T follicular helper cell (primary cell): ENCODE data around the gene ATXN7L2.
"Not testable (repeated sequence)": the region's sequence is repeated elsewhere in the genome, so short reads cannot be mapped to it uniquely, and the experiment has no call there.

Experiments
- DNase-seq: peaks from one replicate; pipeline ENCODE4 v3.0.0-alpha.2; 2020; ENCODE audit warnings: low read depth
- total RNA-seq, 2 experiments: gene quantifications; one replicate each; lab custom pipeline; 2026; lab: John Stamatoyannopoulos, UW

Gene ATXN7L2, protein sequence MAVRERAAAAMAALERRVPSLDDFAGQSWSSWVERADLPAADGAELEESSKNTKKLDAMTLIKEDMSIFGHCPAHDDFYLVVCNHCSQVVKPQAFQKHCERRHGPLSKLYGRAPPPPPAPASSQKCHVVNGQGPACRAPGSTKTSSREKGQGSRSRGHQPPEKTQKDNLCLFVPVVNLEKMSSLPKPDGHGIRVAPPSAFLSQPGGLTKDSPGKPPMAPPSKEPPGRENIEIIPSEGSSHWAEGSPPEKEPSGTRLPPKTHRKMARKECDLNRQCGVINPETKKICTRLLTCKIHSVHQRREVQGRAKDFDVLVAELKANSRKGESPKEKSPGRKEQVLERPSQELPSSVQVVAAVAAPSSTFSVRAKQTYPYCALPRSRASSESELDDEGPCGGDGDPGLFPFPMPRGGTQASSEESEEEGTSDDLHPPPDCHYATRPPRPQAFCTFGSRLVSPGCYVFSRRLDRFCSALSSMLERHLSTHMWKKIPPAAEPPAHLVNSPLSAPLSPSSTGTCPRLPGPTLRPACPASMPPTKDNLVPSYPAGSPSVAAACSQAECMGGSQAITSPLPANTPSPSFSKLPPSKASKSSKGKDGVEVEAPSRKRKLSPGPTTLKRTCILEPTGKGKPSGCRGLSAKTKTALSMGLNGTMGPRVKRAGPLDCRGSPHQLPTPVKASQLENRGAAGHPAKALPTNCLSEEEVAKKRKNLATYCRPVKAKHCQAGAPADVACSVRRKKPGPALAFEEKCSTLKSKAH
- 21.1 to 26.1 reads per million in 2 experiments for total RNA-seq

DNA sequence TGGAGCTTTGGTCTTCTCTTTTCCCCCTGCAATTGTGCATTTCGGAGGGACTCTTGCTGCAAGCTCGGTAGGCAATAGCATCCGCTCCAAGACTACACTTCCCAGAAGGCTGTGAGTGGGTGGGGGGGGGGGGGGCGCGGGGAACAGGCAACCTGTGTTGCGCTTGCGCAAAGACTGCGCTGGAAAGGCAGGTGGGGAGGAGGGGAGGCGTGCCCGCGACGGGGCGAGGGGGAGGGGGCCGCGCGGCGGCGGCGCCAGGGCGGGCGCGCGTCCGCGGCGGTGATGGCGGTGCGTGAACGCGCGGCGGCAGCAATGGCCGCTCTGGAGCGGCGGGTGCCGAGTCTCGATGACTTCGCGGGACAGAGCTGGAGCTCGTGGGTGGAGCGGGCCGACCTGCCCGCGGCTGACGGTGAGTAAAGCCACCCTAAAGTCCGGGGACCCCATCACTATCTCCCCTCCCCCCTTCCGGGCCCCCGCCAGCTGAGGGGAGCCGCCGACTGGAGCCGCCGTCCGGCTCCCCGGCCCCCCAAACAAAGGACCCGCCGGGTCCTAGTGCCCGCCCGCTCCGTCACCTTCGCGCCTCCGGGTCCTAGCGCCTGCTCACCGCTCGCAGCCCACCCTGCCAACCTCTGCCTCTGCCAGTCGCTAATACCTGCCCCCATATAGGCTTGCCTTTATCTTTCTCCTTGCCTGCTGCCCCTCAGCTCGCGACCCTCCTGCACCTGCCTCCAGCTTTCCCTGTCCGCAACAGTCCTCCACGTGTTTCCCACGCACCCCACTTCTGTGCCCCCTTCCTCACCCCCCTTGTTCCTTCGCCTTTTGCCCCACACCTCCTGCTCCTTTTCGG, at the start of gene ATXN7L2:
Gene ATXN7L2, plus strand, starts transcription at position 234 of the 847 bp plus-strand sequence. Its CDS starts 49 bp downstream, at position 283.
- peak; percentile 90 for DNase-seq

DNA sequence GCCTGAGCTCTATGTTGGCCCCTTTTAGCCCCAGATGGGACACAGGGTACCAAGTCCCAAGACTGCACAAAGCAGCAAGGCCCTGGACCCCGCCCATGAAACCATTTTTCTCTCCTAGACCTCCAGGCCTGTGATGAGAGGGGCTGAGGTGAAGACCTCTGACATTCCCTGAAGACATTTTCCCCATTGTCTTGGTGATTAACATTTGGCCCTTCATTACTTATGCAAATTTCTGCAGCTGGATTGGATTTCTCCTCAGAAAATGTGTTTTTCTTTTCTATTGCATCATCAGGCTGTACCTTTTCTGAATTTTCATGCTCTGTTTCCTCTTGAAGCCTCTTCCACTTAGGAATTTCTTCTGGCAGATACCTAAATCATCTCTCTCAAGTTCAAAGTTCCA, 49.2 kb upstream of the ATXN7L2 start:
- no peak for DNase-seq

DNA sequence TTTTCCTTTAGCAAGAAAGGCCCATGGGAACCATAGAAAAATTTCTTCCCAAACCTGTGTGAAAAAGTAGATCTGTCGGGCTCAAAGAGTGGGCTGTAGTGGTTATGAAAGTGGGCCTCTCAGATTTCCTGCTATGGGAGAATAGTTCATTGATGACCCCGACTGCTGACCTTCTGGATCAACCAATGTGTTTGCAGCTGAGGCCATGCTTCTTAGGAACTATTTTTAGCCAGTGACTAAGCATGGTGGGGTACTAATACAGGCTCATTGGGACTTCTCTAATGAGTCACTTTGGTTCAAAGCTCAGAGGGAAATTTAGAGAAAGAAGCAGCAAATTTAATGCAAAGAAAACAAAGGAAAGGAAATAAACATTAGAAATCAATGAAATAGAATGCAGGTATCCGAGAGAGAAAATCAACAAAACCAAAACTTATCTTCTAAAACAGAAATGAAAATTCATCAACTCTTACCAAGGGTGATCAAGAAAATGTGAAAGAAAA, 44.9 kb upstream of the ATXN7L2 start:
- DNase-seq = no peak

DNA sequence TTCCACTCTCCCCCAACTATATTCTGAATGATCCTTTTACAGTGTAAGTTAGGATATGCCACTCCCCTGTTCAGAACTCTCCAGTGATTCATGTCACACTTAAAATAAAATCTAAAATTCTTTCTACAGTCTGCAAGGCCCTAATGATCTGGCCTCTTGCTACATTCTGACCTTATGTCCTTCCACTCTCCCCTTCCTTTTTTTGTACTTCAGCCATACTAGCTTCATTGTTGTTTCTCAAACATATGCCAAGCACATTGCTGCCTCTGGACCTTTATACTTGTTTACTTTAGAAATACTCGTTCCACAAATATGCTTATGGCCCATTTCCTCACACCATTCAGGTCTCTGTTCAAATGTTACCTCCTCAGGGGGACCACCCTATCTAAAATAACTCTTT, 42.6 kb upstream of the ATXN7L2 start:
- no peak for DNase-seq

DNA sequence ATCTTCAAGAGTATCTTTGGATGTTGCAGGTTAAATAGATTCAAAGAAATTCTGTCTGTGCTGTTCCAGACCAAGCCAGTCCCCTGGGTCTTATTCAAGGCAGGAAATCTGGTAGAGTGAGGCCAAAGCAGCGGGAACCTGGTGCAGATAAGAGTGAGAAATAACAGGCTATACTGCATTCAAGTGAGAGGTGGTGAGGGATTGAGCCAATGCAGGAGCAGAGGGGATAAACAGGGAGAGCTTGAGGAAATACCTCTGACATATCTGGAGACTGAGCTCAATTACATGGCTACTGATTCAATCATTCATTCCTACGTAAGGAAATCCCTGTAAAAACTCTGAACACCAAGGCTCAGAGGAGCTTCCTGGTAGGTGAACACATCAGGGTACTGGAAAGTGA, 40.2 kb upstream of the ATXN7L2 start:
- DNase-seq = no peak

DNA sequence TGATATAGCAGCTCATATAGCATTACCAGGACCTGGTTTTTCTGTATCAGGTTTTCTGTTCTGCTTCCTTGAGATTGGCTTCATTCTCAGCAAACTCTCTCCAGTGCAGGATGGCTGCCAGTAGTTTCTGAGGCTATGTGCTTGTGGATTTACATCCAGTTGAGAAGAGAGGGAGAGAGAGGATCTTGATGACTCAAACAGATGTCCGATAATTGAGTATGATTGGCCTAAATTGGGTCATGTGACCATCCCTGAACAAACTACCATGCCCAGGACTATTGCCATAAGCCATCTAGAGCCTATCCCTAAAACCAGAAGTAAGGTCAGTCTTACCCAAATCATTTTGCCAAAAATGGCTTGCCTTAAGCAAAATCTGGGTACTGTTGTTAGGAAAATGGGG, 39.4 kb upstream of the ATXN7L2 start:
- no peak for DNase-seq

DNA sequence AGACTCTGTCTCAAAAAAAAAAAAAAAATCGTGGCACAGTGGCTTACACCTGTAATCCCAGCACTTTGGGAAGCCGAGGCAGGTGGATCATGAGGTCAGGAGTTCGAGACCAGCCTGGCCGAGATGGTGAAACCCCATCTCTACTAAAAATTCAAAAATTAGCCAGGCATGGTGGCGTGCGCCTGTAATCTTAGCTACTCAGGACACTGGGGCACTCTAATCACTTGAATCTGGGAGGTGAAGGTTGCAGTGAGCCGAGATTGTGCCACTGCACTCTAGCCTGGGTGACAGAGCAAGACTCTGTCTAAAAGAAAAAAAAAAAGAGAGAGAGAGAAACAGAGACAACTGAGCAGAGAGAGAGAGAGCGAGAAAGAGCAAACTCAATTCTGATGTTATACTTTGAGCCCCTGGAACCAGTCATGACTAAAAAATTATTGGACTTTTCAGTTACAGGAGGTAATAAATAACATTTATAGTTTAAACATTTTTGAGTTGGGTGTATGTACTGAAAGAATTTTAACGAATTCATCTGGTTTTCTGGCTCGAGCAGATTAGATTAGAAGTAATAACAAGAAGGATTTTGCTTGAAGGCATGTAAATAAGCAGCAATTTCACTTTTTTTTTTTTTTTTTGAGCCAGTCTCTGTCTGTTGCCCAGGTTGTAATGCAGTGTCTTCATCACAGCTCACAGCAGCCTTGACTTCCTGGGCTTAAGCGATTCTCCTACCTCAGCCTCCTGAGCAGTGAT, 37.6 kb upstream of the ATXN7L2 start:
- DNase-seq = not testable (repeated sequence)

DNA sequence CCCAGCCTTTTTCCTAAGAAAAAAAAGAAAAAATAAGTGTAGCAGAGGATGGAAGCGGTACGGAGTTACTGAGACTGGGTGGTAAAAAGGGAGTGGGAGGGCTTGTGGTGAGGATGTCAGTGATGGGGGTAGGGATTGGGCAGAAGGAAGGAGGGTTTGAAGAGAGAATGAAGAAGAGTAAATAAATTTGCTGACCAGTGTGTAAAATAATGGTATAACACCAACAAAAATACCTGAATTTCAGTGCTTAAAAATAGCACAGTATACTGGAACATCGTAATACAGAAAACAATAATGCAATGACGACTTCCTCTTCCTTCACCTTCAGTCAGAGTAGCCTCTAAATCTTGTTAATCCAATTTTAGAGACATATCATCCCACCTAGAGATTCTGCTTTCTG, 36.2 kb upstream of the ATXN7L2 start:
- no peak for DNase-seq

DNA sequence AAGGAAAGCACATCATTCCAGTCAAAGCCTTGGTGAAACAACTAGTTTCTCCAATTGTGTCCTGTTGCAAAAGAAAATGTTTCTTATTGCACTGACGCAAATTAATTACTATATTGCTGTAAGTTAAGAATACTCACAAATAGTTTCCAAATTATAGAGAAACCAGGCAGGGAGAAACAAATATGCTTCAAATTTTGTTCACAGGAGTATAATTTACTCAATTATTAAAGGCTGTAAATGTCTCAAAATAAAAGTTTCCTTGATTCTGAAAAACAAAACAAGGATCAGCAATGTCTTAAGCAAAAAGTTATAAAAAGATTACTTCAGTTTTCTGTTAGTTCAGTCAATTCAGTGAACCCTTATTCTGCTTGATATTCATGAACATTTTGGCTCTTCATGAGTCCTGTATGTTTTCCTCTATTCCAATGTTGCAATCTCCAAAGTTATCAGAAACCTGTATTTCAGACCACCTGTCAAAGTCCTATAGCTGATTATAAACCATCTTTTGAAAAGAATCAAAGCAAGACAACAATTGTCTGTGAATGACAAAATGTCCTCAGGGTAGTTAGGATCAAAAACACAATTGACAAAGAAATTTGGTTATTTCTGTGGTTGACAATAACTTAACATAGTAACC, 29.1 kb upstream of the ATXN7L2 start:
- no peak for DNase-seq

DNA sequence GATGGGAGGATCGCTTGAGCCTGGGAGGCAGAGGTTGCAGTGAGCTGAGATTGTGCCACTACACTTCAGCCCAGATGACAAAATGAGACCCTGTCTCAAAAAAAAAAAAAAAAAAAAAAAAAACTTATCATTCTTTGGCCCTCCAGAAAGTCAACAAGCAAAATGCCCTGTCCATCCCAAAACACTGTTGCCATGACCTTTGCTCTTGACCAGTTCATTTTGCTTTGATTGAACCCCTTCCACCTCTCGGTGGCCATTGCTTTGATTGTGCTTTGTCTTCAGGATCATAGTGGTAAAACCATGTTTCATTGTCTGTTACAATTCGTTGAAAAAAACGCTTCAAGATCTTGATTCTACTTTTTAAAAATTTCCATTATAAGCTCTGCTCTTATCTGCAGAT, 25.9 kb upstream of the ATXN7L2 start:
- DNase-seq = no peak

DNA sequence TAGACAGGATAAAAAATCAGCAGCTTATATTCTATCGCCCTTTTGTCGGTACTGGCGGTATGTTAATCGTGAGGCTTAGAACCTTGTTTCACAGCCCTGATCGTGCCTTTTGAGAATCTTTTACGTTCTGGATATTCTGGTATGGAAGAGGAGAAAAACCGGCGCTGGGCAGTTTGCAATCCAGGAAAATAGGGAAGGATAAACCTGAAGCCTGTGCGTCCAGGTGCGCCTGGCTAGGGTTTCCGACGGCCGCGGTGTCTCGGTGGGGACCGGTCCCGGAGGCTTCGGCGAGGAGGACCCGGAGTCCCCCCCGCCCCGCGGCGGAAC, 17.6 kb upstream of the ATXN7L2 start:
- DNase-seq = no peak

DNA sequence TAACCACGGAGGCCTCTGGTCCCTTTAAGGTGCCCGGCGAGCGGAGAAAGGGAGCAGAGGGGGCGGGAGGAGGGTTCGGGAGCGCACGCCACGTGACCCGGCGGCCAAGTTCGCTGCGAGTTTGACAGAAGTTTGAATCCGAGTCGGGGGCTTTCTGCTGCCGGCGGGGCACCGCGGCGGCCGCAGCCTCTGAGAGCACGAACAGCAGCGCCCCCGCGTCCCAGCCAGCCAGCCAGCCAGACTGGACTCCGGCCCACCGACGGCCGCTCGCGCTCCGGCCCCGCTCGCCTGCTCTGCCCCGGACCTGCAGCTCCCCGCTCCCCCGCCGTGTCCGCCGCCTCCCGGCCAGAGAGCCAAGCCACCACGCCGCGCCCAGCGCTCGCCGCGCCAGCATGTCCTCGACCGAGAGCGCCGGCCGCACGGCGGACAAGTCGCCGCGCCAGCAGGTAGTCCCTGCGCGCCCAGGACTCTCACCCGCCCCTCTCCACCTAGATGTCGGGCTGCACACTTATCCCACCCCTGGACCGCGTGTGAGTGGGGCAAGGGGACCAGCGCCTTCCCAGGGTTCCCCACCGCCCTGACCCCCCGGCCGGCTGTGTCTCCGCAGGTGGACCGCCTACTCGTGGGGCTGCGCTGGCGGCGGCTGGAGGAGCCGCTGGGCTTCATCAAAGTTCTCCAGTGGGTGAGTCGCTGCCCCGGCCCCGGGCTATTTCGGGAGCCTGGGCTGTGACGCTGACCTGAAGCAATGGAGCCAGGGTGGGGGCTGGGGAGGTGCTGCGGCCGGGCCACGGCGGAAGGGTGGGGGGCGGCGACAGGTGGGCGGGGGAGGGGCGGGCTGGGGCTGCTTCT, 17.0 kb upstream of the ATXN7L2 start, which contains the start of gene SYPL2:
Gene SYPL2, plus strand, starts transcription at position 95 of the 849 bp plus-strand sequence. Its CDS starts 298 bp downstream, at position 393.
- no peak for DNase-seq

DNA sequence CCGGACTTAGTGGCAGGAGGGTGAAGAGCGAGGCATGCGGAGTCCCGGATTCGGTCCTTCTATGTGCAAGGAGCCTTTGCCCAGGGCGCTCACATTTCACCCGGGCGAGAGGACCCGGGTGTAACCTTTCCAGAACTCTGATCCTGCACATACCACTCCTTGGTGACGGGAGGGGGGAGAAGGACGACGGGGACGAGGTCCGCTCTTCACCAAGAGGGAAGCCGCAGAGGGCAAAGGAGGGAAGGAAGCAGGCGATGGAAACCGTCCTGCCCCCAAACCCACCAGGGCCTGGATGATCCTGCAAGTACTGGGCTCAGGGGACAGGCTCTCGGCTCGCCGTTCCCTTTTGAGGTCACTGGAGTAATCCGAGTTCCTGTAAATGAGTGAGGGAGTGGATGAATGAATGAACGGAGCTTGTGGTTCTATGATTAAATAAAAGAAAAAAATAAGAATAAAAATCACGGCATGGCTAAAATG, 16.4 kb upstream of the ATXN7L2 start:
- DNase-seq = no peak

DNA sequence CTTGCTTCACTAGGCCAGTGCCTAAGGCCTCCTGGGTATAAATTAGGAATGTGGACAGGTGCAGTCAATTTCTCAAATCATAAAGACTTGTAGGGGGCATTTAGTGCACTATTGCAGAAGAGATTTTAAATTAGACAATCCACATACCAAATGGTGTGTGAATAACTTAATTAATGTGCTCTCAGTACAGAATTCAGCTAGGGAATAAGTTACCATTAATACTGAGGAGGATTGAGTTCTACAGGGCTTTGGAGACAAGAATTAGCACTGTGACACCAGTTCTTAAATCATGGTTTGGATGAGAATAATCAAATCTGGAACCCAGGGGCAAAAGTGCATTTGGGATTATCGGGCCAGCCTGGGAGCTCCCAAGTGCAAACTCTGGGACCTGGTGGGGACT, 15.6 kb upstream of the ATXN7L2 start:
- DNase-seq = no peak

DNA sequence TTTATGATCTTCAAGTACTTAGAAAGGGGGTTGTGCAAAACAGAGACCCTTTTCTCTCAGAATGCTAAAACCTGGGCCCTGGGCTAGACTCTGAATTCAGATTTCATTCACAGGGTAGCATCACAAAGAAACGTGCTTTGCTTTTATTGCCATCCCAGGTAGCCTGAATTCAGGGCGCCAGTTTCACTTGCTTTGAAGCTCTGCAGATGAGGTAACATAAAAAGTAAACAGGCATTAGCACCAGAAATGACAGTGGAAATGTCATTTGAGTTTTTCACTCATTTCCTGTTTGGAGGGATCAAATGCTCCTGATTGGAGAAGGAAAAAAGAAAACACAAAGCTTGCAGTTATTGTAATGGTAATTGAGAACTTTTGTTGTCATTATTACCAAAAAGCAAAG, 14.8 kb upstream of the ATXN7L2 start:
- DNase-seq = no peak

DNA sequence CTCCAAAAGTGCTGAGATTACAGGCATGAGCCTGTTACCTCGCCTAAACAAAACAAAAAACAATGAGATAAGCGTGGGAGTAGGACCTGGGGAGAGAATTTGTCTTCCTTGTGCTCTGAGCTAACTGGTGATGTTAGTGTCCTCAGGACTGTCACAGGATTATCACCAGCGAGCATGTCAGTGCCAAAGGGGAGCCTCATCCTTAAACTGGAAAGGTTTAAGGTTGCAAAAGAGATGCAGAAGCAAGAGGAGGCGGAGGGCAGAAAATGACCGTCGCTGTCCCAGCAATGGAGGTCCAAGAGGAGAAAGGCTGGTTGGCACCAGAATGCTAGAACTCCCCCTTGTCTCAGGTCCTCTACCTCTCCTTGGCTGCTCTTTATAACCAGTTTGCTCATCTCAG, 13.5 kb upstream of the ATXN7L2 start:
- no peak for DNase-seq

DNA sequence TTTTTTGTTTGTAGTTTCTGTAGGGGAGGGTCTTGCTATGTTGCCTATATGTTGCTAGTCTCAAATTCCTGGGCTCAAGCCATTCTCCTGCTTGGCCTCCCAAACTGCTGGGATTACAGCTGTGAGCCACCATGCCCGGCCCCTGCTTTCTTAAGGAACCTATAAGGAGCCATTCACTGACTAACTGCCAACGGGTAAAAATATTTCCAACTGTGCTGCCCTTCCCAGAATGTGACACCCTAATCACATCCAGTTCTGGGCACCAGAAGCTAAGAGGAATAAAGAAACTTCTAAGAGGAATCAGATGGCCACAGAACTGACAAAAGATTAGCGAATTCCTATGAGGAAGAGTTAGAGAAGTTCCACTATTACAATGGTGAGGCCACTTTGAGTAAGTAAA, 10.9 kb upstream of the ATXN7L2 start:
- no peak for DNase-seq

DNA sequence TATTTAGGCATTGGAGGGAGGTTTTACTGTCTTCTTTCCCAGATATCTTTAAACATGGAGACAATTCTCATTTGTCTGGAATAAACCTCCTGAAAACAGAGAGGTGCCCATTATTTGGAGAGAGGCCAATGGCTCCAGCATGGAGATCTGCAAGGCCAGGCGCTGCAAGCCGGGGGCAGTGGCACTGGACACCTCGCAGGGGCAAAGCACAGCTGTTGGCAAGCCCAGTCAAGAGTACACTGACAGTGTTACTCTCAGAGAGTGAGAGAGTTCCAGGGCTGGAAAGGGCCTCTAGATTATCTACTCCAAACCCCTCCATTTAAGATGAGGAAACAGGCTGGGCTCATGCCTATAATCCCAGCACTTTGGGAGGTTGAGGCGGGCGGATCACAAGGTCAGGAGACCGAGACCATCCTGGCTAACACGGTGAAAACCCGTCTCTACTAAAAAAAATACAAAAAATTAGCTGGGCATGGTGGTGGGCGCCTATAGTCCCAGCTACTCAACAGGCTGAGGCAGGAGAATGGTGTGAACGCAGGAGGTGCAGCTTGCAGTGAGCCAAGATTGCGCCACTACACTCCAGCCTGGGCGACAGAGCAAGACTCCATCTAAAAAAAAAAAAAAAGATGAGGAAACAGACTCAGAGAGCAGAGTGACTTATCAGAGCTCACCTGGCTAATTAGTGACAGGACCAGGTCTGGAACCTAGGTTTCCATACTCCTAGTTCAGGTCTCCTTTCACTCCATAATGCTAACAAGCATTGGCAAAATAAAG, 10.2 kb upstream of the ATXN7L2 start:
- DNase-seq = not testable (repeated sequence)

DNA sequence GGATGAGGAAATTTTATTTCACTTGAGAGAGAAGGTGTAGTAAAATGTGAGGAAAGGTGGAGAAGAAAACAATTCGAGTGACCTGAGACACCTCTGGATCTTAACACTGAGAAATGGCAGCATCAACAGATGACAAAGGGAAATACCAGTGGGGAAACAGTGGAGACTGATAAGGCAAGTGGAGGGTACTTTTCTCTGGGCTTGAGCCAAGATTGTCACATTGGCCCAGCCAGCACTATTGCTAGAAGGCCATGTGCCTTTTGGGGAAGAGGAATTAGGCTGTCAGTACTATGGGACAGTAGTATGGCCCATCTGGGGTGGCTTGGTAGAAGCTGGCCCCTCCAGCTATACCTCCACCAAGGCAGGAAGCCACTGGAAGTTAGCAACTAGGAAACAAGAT, 9.0 kb upstream of the ATXN7L2 start:
- DNase-seq = no peak
